Measurements from ENCODE around the gene KLHL6. TPM values are rescaled to one million over a fixed set of nuclear protein-coding genes. Genes with fewer than 3 reads are reported as not detected.

KLHL6 gene
- total and polyA plus RNA-seq, 12 donors: 0.34 to 7.5 (median 2.5) TPM

GRCh38 chr3:183492849-183493179, 62.7 kb downstream of the KLHL6 start:
- Histone ChIP-seq H3K4me3 (no peak overlapping the region), H3K4me1 (replicated peaks in 1 of 2) (no peaks in the 10 kb centered on the region), H3K27ac (no peak overlapping the region), H3K9me3 (replicated peaks in 1 of 3) (no peaks in the 10 kb centered on the region), H3K27me3 (no peaks in the 10 kb centered on the region), H3K36me3 (replicated peaks in 1 of 2) (no peaks in the 10 kb centered on the region)
- TF ChIP-seq CTCF (IDR thresholded peaks at IDR 0.05) (no peak), POLR2A (IDR thresholded peaks at IDR 0.05) (no peak)
- intact Hi-C loops (cut with DNase I): no loop called here
- 74 to 90% (median 81%) methylated on average over 4 of the region's 4 CpGs for WGBS, 4 donors
- no peak for DNase-seq

- H3K4me1 ChIP-seq (replicated peaks in 1 of 2): no peaks in the 10 kb centered on the region
- no peaks in the 10 kb centered on the region for H3K36me3 ChIP-seq (replicated peaks in 1 of 2)
- intact Hi-C loops (cut with DNase I): no loop called here
- peak in 2 of 7 donors; percentile 17 to 45 for DNase-seq
- no peak overlapping the region for H3K27ac ChIP-seq
- WGBS, 4 donors: 92 to 97% (median 92%) methylated on average over 31 to 45 of the region's 45 CpGs
- TF ChIP-seq POLR2A (IDR thresholded peaks at IDR 0.05): no peak
- TF ChIP-seq CTCF (IDR thresholded peaks at IDR 0.05): no peak
- H3K9me3 ChIP-seq (replicated peaks in 1 of 3): no peaks in the 10 kb centered on the region
- no peak overlapping the region for H3K4me3 ChIP-seq
- no peaks in the 10 kb centered on the region for H3K27me3 ChIP-seq
Measured at GRCh38 chr3:183491923-183492848, 63.3 kb downstream of the KLHL6 start.

- intact Hi-C loops (cut with DNase I): no loop called here
Measured at GRCh38 chr3:183491109-183491922, 64.2 kb downstream of the KLHL6 start.

More at GRCh38 chr3:183491109-183491922, 64.2 kb downstream of the KLHL6 start:
- no peak overlapping the region for H3K27ac ChIP-seq
- H3K27me3 ChIP-seq: no peaks in the 10 kb centered on the region
- WGBS, 4 donors: 84 to 88% (median 88%) methylated on average over 23 of the region's 23 CpGs
- H3K36me3 ChIP-seq (replicated peaks in 1 of 2): no peaks in the 10 kb centered on the region
- H3K9me3 ChIP-seq (replicated peaks in 1 of 3): no peaks in the 10 kb centered on the region
- TF ChIP-seq POLR2A (IDR thresholded peaks at IDR 0.05) (no peak), CTCF (IDR thresholded peaks at IDR 0.05) (no peak)
- H3K4me3 ChIP-seq: no peak overlapping the region
- DNase-seq: peak in 2 of 7 donors; percentile 9 to 34
- H3K4me1 ChIP-seq (replicated peaks in 1 of 2): no peaks in the 10 kb centered on the region

Measured in adrenal gland (tissue), 12 donors.